Thymus (tissue), 11 donors: ENCODE measurements around the gene PRLR. TPM values are rescaled to one million over a fixed set of nuclear protein-coding genes. Genes with fewer than 3 reads are reported as not detected.
A peak's percentile ranks its signal among the peaks of the same experiment; 100 is the strongest.

Source experiments
- DNase-seq, 9 donors: peaks; one replicate each; pipeline ENCODE4 v3.0.0-alpha.2; 2013; ENCODE audit warnings: low spot score in 9 of 9, low read depth in 6 of 9, missing footprints in 1 of 9
- H3K27ac ChIP-seq, 2 donors: one replicate each; pipeline ENCODE4 v1.5.1; 2013; ENCODE audit warnings: control low read depth in 1 of 2, low read depth in 1 of 2, low read length in 1 of 2, mild to moderate bottlenecking in 1 of 2, moderate library complexity in 1 of 2
- H3K27me3 ChIP-seq, 2 donors: one replicate each; pipeline ENCODE4 v1.5.1; 2013; ENCODE audit warnings: low read length in 1 of 2; ENCODE audit not compliant: control insufficient read depth in 2 of 2, insufficient read depth in 1 of 2
- H3K36me3 ChIP-seq, 2 donors: one replicate each; pipeline ENCODE4 v1.5.1; 2013; ENCODE audit warnings: low read length in 1 of 2, mild to moderate bottlenecking in 1 of 2, moderate library complexity in 1 of 2; ENCODE audit not compliant: control insufficient read depth in 2 of 2, insufficient read depth in 2 of 2
- H3K4me1 ChIP-seq, 2 donors: one replicate each; pipeline ENCODE4 v1.5.1; 2013; ENCODE audit warnings: low read length in 2 of 2; ENCODE audit not compliant: control insufficient read depth in 2 of 2, insufficient read depth in 2 of 2
- H3K4me3 ChIP-seq, 2 donors: one replicate each; pipeline ENCODE4 v1.5.1; 2013; ENCODE audit warnings: low read length in 2 of 2, control low read depth in 1 of 2, mild to moderate bottlenecking in 1 of 2
- H3K9me3 ChIP-seq, 2 donors: one replicate each; pipeline ENCODE4 v1.5.1; 2013; ENCODE audit warnings: low read length in 1 of 2, mild to moderate bottlenecking in 1 of 2; ENCODE audit not compliant: control insufficient read depth in 2 of 2, insufficient read depth in 1 of 2
- WGBS: extraction: QIAGEN DNeasy Blood & Tissue Kit; methylation state at CpG from one replicate; pipeline ENCODE4 v1.1.7; 2013; 5-methylcytosine and 5-hydroxymethylcytosine counted together
- polyA plus RNA-seq: library from polyadenylated mRNA; stranded (reverse); fragments of 200-250 nt; gene quantifications from one replicate; pipeline ENCODE4 v1.2.3, GENCODE V29; 2013
- total RNA-seq: library from RNA; stranded (reverse); fragments of 120-200 nt; gene quantifications from one replicate; pipeline ENCODE4 v1.2.4, GENCODE V29; 2013
- donor health status: healthy.

Gene PRLR
- total and polyA plus RNA-seq, 2 donors, result 0.75 to 1.7 TPM

DNA sequence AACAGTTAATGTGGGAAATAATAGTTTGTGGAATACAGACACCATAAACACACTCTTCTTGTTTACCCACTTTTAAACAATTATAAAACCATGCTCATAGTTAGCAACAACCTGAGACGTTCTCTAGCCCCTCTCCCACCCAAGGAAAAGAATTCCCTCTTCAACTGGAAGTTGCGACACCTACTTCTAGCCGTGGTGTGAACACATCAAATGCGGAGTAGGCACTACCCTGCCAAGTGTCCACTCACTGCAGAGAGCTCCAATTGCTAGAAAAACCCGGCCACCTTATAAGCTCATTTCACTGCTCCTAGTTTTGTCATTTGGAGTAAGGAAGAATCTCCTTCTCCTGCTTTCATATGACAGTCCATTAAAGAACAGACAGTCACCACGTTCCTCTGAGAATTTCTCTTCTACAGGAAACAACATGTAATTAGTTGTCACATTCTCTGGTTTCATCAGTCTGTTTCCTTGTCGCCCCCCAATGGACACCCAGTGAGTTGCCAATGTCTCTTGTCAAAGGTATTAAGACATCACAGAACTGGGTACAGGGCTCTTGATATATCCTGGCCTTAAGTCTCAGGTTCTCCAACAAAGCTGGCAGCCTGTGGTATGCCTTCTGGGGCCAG, 47.3 kb downstream of the PRLR start:
- Histone ChIP-seq H3K27me3 (no peaks in the 10 kb centered on the region), H3K4me1 (no peaks in the 10 kb centered on the region), H3K4me3 (no peak overlapping the region), H3K27ac (no peak overlapping the region), H3K36me3 (no peaks in the 10 kb centered on the region), H3K9me3 (no peaks in the 10 kb centered on the region)
- 57% methylated on average over 7 of the region's 7 CpGs for WGBS
- DNase-seq, result peak in 3 of 9 donors; percentile 2 to 43 (median 18)

DNA sequence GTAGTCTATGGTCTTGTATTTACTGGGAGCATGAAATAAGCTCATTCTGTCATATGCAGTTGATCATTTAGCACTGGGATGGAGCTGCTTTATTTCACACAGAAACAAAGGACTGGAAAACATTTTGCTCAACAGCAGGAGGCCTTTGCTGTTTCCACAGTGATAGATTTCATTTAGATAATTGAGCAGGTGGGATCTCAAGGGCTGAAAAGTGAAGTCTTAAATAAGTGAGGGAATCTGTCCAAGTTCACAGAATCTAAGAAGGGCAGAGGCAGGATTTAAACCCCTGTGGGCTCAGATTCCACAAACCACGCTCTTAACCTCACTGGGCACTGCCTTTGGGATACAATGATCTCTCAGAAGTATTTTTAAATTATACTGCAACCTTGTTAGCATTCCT, 47.8 kb downstream of the PRLR start:
- Histone ChIP-seq H3K36me3 (no peaks in the 10 kb centered on the region), H3K27ac (no peak overlapping the region), H3K4me1 (no peaks in the 10 kb centered on the region), H3K9me3 (no peaks in the 10 kb centered on the region), H3K4me3 (no peak overlapping the region), H3K27me3 (no peaks in the 10 kb centered on the region)
- DNase-seq, result no peak
- WGBS, result 90% methylated on average over 1 of the region's 1 CpG

- H3K9me3 ChIP-seq, result no peaks in the 10 kb centered on the region
- no peak for DNase-seq
- no peak overlapping the region for H3K27ac ChIP-seq
- no peak overlapping the region for H3K4me3 ChIP-seq
- 94% methylated on average over 7 of the region's 7 CpGs for WGBS
- H3K27me3 ChIP-seq, result no peaks in the 10 kb centered on the region
- H3K36me3 ChIP-seq, result no peaks in the 10 kb centered on the region
- H3K4me1 ChIP-seq, result no peaks in the 10 kb centered on the region
Observed at GRCh38 chr5:35180046-35180445, 50.2 kb downstream of the PRLR start.

DNA sequence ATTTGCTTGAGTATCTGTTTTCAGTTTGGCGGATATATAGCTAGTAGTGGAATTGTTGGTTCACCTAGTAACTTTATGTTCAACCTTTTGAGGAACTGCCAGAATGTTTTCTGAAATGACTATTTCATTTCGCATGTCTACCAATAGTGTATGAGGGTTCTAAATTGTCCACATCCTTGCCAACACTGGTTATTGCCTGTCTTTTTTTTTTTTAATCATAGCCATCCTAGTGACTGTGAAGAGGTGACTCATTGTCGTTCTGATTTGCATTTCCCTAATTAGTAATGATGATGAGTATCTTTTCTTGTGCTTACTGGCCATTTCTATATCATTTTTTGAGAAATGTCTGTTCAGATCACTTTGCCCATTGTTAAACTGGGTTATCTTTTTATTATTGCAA, 52.5 kb downstream of the PRLR start:
- WGBS, result 93% methylated on average over 3 of the region's 3 CpGs
- H3K27me3 ChIP-seq, result no peaks in the 10 kb centered on the region
- H3K36me3 ChIP-seq, result no peaks in the 10 kb centered on the region
- no peak for DNase-seq
- no peak overlapping the region for H3K4me3 ChIP-seq
- H3K27ac ChIP-seq, result no peak overlapping the region
- H3K9me3 ChIP-seq, result no peaks in the 10 kb centered on the region
- no peaks in the 10 kb centered on the region for H3K4me1 ChIP-seq

GRCh38 chr5:35172533-35172932, 57.8 kb downstream of the PRLR start:
- H3K4me1 ChIP-seq, result no peaks in the 10 kb centered on the region
- no peak for DNase-seq
- H3K9me3 ChIP-seq, result no peaks in the 10 kb centered on the region
- H3K36me3 ChIP-seq, result no peaks in the 10 kb centered on the region
- no peak overlapping the region for H3K27ac ChIP-seq
- H3K4me3 ChIP-seq, result no peak overlapping the region
- WGBS, result 90% methylated on average over 5 of the region's 5 CpGs
- no peaks in the 10 kb centered on the region for H3K27me3 ChIP-seq

DNA sequence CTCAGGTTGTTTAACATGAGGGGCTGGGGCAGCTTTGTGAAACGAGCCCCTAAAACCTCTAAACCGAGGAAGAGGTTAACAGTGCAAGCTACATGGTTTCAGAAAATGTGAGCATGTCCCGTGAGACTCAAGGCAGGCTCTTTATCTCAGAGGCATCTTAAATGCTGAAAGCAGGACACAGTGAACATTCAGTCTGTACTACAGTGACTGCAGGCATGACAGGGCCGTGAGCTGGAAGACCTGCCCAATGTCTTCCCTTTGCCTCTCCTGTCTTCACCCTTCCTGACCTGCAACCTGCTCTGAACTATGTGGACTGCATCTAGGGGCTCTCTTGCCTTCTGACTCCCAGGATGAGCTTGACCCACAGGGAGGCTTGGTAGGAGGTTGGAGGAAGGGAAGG, 58.3 kb downstream of the PRLR start:
- Histone ChIP-seq H3K4me3 (no peak overlapping the region), H3K27me3 (no peaks in the 10 kb centered on the region), H3K4me1 (no peaks in the 10 kb centered on the region), H3K9me3 (no peaks in the 10 kb centered on the region), H3K27ac (no peak overlapping the region), H3K36me3 (no peaks in the 10 kb centered on the region)
- no peak for DNase-seq
- WGBS, result 92% methylated on average over 4 of the region's 4 CpGs

DNA sequence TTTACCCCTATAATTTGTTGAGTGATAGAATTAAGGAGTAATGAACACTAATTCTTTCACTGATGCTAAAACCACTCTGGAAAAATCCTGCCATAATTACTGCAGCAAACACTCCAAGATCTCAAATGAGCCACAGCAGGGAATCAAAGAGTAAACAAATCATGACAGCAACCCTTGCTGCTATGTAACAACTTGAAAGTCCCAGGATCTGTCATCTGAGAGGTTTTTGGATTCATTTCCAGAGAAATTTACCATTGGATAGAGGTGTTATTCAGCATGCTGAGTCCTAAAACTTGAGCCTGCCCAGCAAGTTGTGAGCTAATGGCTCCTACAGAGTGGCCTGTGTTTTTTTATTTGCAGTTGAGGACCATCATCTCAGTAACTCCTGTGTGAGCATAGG, 59.2 kb downstream of the PRLR start:
- no peak for DNase-seq
- Histone ChIP-seq H3K27me3 (no peaks in the 10 kb centered on the region), H3K36me3 (no peaks in the 10 kb centered on the region), H3K4me3 (no peak overlapping the region), H3K27ac (no peak overlapping the region), H3K9me3 (no peaks in the 10 kb centered on the region), H3K4me1 (no peaks in the 10 kb centered on the region)

DNA sequence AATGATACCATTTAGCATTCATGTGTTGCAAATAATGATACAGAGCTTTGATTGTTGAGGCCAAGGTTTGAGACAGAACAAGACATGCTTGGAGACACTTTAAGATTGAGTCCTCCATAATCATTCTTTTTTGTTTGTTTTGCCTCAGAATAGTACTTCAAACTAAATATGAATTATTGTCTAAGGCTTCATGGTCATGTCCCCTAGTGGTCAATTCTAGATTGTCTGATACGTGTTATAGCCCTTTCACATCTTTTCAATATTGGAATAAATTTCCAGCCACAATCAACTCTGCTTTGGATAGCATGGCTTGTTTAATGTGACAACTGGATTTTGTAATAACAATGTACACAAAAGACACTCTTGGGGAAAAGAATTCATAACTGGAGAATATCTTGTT, 64.2 kb downstream of the PRLR start:
- WGBS, result 94% methylated on average over 1 of the region's 1 CpG
- H3K36me3 ChIP-seq, result no peaks in the 10 kb centered on the region
- H3K4me3 ChIP-seq, result no peak overlapping the region

GRCh38 chr5:35164860-35165542, 65.3 kb downstream of the PRLR start:
- WGBS, result 91% methylated on average over 4 of the region's 4 CpGs
- H3K27me3 ChIP-seq, result no peaks in the 10 kb centered on the region

More for the DNA sequence above, 64.2 kb downstream of the PRLR start:
- DNase-seq, result no peak
- no peaks in the 10 kb centered on the region for H3K9me3 ChIP-seq
- no peaks in the 10 kb centered on the region for H3K27me3 ChIP-seq
- H3K27ac ChIP-seq, result no peak overlapping the region
- no peaks in the 10 kb centered on the region for H3K4me1 ChIP-seq

More at GRCh38 chr5:35164860-35165542, 65.3 kb downstream of the PRLR start:
- Histone ChIP-seq H3K27ac (no peak overlapping the region), H3K4me1 (no peaks in the 10 kb centered on the region), H3K4me3 (no peak overlapping the region), H3K36me3 (no peaks in the 10 kb centered on the region), H3K9me3 (no peaks in the 10 kb centered on the region)
- no peak for DNase-seq
